ENCODE data around the gene IRF8.
A peak's percentile ranks its signal among the peaks of the same experiment; 100 is the strongest.
"Not testable (repeated sequence)": the region's sequence is repeated elsewhere in the genome, so short reads cannot be mapped to it uniquely, and the experiment has no call there.

The IRF8 gene, protein sequence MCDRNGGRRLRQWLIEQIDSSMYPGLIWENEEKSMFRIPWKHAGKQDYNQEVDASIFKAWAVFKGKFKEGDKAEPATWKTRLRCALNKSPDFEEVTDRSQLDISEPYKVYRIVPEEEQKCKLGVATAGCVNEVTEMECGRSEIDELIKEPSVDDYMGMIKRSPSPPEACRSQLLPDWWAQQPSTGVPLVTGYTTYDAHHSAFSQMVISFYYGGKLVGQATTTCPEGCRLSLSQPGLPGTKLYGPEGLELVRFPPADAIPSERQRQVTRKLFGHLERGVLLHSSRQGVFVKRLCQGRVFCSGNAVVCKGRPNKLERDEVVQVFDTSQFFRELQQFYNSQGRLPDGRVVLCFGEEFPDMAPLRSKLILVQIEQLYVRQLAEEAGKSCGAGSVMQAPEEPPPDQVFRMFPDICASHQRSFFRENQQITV

DNA sequence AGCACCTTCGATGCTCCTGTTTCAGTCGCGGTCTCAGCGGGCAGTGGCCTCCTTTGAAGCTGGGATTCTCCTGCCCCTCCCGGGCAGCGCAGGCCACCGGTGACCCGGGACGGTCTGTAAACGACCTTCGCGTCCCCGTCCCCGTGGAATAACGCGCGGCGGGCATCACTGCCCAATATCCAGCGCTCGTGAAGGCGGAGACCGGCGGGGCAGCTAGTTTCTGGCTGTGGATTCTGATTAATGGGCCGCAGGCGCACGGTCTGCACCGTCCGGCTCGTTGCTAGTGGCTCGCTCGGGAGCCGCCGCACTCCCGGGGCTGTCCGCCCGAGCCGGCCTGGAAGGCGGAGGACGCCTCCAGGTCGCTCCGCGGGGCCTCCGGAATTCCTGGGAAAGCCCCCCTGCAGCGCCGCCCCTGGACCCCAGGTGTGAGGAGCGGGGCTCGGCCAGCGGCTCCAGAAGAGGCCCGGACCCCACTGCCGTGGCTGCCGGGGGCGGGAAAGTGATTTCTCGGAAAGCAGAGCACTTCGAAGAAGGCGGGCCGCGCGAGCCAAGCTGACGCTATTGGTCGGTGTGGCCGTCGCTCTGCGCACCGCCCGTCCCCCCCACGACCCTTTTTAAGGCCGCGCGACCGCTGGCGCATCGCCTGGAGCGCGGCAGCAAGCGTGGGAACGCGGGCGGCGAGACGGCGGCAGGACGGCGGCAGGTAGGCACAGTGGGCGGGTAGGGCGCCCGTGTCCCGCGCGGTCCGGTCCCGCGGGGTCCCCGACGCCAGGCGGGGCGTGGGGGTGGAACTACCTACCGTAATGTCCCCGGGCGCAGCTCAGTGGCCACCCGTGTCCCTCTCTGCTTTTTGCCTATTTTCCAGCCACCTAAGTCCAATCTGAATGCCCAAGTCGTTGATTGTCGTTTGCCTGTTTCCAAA, at the start of gene IRF8:
Gene IRF8 (plus strand): TSS at position 642 of the 922 bp plus-strand sequence. CDS start 3,854 bp downstream, outside the sequence.
- peak; percentile 89 for DNase-seq

DNA sequence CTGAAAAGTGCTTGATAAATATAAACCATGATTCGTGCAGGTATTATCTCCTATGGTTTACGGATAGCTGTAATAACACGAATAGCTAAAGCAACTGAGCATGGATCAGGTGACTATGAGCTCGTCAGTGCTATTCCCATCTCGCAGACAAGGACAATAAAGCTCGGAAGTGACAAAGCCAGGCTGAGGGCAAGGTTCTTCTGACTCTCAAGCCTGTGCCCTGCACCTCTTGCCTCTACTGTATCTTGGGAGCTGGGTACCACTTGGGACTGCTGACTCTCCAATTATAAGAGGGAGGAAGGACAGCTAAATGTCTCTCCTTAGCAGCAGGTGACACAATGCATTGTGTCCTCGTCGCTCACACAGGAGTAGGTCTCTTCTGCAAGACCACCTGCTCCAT, 49.6 kb upstream of the IRF8 start:
- DNase-seq = no peak

DNA sequence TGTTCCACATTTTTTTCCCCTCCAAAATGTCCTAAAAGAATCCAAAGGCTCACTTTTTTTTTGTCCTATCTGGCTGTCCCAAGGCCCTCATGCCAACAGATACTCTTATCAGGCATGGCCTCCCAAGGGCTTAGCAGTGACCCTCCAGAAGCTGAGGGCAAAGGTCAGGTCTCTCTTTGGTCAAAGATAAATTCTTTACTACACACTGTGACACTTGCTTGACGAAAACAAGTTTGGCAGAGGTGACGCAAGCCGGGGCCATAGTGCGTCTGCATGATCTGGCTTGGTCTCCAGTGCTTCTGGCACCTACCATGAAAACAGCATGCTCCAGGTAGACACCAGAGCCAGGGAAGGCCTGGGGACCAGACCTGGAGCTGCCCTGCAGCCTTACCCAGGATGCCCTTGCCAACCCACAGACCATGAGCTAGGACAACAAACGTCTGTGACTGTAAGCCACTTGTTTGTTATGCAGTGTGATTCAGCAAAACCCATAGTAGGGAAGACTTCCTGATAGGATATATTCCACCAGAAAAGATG, 48.5 kb upstream of the IRF8 start:
- no peak for DNase-seq

DNA sequence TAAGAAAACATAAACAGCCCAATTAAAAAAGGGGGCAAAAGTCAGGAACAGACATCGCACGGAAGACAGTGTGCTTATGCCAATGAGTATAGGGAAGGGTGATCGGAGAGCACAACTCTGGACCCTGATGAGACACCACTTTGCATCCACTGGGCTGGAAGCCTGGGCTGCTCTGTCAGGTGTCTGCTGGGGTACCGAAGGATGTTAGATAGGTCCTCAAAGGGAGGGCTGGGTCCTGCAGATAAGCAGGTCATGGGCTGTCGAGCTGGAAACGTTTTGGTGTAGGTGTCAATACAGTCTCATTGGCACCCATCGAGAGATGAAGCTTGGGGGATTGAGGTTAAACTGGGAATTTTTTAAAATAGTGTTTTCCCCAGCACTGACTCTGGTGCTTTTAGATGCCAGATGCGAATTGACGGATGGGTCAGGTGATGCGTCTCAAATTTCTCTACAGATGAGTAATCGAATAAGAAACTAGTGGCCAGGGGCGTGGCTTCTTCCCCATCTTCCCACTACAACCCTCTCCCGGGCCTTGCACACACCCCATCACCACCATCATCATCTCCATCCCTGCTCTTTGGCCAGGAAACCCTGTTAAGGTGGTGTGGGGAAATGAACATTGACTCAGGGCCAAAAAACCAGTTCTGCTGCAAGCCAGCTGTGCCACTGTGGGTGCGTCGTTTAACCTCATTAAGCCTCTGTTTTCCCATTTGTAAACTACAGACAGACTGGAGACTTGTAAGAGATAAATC, 47.8 kb upstream of the IRF8 start:
- no peak for DNase-seq

- no peak for DNase-seq
Observed at GRCh38 chr16:85853547-85854545, 45.1 kb upstream of the IRF8 start.

GRCh38 chr16:85854935-85855334, 44.0 kb upstream of the IRF8 start:
- no peak for DNase-seq

DNA sequence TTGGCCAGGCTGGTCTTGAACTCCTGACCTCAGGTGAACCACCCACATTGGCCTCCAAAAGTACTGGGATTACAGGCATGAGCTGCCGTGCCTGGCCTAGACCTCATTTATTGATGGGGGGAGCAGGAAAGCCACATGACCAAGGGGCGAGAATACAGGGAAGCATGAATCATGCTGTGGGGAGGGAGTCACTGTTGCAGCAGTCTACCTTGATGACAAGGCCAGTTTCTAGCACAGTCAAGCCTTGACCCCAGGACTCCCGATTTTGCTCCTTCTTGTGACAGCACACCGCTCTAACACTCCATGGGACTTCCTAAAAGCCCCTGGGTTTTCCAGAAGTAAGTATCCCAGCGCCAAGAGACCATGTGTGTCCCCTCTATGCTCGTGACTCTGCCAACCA, 42.9 kb upstream of the IRF8 start:
- DNase-seq = no peak

GRCh38 chr16:85856585-85856984, 42.4 kb upstream of the IRF8 start:
- no peak for DNase-seq

DNA sequence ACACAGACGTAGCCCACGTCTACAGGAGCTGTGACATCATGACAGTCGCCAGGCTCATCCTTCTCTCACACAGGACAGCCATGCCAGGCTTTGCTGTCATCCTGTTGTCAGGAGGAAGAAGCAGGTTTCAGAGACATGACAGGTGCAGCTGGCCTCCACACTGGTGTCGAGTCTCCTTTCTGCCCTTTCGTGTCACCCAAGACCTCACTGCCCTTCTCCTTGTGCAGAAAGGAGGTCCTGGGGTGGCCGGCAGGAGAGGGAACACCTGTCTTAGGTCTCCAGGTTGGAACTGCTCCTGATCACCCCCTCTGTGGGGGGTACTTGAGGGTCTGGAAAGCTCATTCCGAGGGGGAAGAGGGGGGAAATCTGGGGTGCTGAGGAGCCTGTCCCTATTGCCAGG, 41.6 kb upstream of the IRF8 start:
- DNase-seq = no peak

DNA sequence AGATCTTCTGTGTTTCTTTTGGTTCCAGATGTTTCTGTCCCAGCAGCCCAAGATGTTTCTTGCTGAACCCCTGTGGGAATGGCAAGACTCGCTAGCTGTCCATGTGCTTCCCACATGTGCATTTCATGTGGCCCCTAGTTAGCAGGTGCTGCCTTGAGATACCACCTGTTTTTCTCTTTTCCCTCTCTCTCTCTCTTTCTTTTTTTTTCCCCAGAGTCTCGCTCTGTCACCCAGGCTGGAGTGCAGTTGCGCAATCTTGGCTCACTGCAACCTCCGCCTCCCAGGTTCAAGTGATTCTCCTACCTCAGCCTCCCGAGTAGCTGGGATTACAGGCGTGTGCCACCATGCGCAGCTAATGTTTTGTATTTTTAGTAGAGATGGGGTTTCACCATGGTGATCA, 40.4 kb upstream of the IRF8 start:
- DNase-seq = not testable (repeated sequence)

DNA sequence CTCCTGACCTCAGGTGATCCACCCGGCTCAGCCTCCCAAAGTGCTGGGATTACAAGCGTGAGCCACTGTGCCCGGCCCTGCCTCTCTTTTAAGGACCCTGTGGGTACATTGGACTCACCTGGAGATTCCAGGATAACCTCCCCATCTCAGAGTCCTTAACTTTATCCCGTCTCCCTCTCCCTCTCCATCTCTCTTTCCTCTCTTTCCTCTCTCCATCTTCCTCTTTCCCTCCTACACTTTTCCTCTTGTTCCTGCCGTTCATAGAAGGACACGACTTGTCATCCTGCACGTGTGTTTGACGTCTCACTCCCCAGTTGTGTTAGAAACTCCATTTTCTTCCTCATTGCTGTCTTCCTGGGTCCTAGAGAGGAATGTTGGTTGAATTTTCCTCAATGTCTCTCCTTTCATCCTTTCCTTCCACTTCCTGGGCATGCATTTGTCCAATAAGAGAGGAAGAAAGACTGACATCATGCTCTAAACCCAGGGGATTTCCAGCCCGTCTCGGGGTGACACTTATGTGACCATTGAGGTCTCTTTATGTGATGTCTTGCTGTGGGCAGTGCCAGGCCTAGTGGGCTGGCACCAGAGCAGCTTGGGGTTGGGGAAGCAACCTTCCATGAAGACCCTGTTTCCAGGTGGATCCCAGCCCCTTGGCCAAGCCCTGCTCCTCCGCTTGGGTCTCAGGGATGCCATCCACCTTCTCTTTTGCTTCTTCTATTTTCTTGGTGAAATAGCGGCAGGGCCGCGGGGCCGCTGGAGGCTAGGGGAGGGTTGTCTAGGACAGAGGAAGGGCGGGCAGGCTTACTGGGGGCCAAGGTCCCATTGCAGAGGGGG, 39.8 kb upstream of the IRF8 start:
- no peak for DNase-seq

- no peak for DNase-seq
Observed at GRCh38 chr16:85859818-85860125, 39.2 kb upstream of the IRF8 start.

DNA sequence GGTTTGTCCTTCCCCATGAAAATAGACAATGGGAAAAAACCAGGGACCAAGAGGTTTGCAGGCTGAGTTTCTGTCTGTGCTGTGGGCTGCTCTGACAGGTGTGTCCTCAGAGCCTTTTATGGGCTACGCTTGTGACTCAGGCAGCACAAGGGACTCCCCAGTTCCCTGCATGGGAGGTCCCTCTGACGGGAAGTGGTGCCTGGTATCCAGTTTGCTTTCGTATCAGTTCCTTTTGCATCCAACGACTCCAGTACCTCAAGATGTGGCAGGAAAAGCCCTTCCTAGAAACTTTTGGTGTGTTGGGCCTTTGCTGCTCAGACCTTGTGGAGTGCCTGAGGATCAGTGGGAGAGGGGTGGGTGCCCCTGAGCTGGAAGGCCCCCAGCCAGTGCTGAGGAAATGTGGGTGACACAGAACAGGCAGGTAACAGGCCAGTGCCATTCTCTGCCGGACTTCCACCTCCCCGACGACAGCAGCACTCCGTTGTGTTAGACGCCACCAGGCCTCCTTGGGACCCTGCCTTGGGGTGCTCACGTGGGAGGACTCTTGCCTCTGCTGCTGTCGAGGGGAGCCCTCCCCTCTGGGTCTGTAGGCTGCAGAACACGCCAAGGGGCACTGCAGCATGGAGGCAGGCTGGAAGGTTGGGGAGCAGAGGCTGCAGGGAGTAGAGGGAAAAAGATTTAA, 38.4 kb upstream of the IRF8 start:
- DNase-seq = no peak

DNA sequence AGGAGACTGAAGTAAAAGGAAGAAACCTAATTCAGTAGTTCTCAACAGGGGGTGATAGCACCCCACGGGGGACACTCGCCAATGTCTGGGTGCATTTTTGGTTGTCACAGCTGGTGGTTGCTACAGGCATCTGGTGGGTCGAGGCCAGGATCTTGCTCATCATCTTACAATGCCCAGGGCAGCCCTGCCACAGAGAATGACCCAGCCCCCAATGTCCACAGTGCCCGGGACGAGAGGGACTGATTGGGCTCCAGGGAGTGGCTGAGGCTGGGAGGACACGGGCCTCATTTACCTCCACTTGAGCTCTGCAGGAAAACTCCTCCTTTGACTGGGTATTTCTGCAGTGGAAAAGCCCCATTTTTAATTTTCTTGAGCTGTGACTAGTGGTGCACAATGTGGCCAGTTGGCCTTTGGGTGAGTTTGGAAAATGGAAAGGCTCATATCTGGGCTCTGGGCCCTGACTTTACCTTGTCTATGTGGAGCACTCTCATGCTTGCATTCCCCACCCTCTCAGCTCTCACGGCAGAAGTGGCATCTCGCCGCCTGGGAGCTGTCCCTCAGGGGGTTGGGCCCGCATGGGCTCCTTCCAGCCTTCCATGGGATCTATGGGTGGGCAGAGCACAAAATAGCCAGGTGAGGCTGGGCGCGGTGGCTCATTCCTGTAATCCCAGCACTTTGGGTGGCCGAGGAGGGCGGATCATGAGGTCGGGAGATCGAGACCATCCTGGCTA, 37.7 kb upstream of the IRF8 start:
- no peak for DNase-seq

DNA sequence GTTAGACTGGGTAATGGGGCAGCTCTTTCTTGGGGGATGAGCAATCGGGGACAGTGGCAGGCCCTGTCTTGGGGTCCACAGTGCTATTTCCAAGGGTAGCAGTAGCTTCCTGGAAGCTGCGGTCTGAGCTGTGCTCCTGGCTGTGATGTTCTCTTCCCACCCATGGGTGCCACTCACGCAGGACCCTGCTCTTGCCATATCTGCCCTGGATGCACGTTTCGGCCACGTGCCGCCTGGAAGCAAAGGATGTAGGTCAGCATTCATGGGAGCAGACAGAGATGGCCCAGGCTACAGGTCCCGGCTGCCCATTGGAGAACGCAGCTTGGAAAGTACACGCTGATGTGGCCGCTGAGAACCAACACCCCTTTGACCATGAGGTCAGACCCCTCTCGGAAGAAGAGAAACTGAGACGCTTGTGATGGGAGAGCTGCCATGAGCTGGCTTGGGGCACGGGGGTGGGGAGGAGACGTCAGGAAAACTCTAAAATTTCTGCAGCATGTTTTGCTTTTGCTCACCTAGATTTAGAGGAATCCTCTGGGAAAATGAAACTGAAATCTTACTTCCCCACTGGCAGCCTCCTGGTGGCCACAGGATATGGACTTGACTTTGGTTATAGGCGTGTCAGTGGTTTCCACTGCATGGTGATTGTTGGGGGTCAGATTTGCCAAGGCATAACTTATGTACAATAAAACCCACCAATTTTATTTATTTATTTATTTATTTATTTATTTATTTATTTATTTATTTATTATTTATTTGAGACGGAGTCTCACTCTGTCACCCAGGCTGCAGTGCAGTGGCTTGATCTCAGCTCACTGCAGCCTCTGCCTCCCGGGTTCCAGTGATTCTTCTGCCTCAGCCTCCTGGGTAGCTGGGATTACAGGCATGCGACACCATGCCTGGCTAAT, 36.2 kb upstream of the IRF8 start:
- DNase-seq = no peak

DNA sequence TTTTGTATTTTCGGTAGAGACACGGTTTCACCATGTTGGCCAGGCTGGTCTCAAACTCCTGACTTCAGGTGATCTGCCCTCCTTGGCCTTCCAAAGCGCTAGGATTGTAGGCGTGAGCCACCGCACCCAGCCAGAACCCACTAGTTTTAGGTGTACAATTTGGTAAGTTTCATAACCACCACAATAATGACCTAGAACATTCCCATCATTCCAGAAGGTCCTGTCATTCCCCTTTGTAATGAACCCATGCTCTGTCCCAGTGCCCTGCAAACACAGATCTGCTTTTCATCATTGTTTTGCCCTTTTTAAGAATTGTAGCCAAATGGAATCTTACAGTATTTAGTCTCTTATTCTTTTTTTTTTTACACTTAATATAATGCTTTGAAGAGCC, 35.6 kb upstream of the IRF8 start:
- DNase-seq = no peak

GRCh38 chr16:85864965-85865364, 34.0 kb upstream of the IRF8 start:
- DNase-seq = no peak

- DNase-seq = no peak
Observed at GRCh38 chr16:85867189-85867588, 31.8 kb upstream of the IRF8 start.

All from activated naive CD4-positive, alpha-beta T cell treated with anti-CD3 and anti-CD28 coated beads, Interleukin-2, amount 50 U/mL, for 16 hours (primary cell).